Camera-type eye (tissue), 1 donor: ENCODE data around the gene TOPAZ1. TPM values are rescaled to one million over a fixed set of nuclear protein-coding genes. Genes with fewer than 3 reads are reported as not detected.

Source experiments
- total RNA-seq: library from RNA; depleted of rRNA; stranded (reverse); fragments of >200 nt; gene quantifications from one replicate; pipeline ENCODE4 v1.2.3, GENCODE V29; 2014

TOPAZ1 gene
- total RNA-seq = not detected

GRCh38 chr3:44241706-44242105 is at the start of gene TOPAZ1:
TOPAZ1 (plus strand) TSS chr3:44241886; CDS start chr3:44242054, 168 bp downstream.

GRCh38 chr3:44338010-44338827 is 96.5 kb downstream of the TOPAZ1 start, which contains the start of gene TCAIM:
TCAIM (plus strand) TSS chr3:44338766; CDS start chr3:44354783, 16,017 bp downstream.

Other genes with a start within 250 kb of the TOPAZ1 start
- 49.0 TPM for gene TCAIM, start 96.9 kb downstream of the TOPAZ1 start, total RNA-seq
- gene ZNF445, start 235.8 kb downstream of the TOPAZ1 start, total RNA-seq = 36.9 TPM